Peyer's patch (tissue), 4 donors: ENCODE results near the gene BANK1.

Experiments used
- POLR2A ChIP-seq, 2 donors: fragments of 450-650 bp; IDR thresholded peaks; one replicate each; pipeline ENCODE4 v1.5.1; 2017; ENCODE audit warnings: antibody characterized with exemption in 2 of 2, mild to moderate bottlenecking in 2 of 2, moderate library complexity in 2 of 2
- TF ChIP-seq, protein P1 (sequence below), 6 experiments: fragments of 450-650 bp in 4 of 6; fragments of 200-600 bp in 2 of 6; sonication (generic) in 1 of 6; IDR thresholded peaks; one replicate each; pipeline ENCODE4 v1.5.1; 2017 to 2019; ENCODE audit warnings: antibody characterized with exemption in 6 of 6, mild to moderate bottlenecking in 3 of 6, moderate library complexity in 1 of 6

DNA sequence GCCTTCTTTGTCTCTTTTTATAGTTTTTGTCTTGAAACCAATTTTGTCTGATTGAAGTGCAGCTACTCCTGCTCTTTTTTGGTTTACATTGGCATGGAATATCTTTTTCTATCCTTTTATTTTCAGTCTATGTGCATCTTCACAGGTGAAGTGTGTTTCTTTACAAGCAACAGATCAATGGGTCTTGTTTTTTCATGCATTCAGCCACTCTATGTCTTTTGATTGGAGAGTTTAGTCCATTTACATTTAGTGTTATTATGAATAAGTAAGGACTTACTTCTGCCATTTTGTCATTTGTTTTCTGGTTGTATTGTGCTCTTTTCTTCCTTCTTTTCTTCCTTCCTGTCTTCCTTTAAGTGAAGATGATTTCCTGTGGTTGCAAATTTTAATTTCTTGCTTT is 330.3 kb downstream of the BANK1 start:
- TF ChIP-seq POLR2A (IDR thresholded peaks at IDR 0.05) = no peak
- TF ChIP-seq, protein P1, sequence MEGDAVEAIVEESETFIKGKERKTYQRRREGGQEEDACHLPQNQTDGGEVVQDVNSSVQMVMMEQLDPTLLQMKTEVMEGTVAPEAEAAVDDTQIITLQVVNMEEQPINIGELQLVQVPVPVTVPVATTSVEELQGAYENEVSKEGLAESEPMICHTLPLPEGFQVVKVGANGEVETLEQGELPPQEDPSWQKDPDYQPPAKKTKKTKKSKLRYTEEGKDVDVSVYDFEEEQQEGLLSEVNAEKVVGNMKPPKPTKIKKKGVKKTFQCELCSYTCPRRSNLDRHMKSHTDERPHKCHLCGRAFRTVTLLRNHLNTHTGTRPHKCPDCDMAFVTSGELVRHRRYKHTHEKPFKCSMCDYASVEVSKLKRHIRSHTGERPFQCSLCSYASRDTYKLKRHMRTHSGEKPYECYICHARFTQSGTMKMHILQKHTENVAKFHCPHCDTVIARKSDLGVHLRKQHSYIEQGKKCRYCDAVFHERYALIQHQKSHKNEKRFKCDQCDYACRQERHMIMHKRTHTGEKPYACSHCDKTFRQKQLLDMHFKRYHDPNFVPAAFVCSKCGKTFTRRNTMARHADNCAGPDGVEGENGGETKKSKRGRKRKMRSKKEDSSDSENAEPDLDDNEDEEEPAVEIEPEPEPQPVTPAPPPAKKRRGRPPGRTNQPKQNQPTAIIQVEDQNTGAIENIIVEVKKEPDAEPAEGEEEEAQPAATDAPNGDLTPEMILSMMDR (IDR thresholded peaks at IDR 0.05) = no peak
